HG02885 (cell line): ENCODE measurements around the gene PUS7L.
"Not testable (repeated sequence)": the region's sequence is repeated elsewhere in the genome, so short reads cannot be mapped to it uniquely, and the experiment has no call there.

ENCODE experiments used
- ATAC-seq: cut with Tn5 transposase; IDR thresholded peaks from one replicate; pipeline ENCODE4 v1.9.1; 2021; ENCODE audit warnings: mild to moderate bottlenecking; ENCODE audit not compliant: unreplicated experiment, poor library complexity

PUS7L gene

GRCh38 chr12:43758728-43759563 lies at the start of gene PUS7L, which contains the start of gene IRAK4:
Gene PUS7L, minus strand, starts transcription at chr12:43758790. Its CDS starts 3,545 bp downstream, at chr12:43755245.
Gene IRAK4, plus strand, starts transcription at chr12:43758951. Its CDS starts 9,161 bp downstream, at chr12:43768112.
- peak; percentile 93 for ATAC-seq

- ATAC-seq = no peak
Observed at GRCh38 chr12:43807386-43807785, 48.8 kb upstream of the PUS7L start.

GRCh38 chr12:43806737-43807072 lies 48.1 kb upstream of the PUS7L start:
- no peak for ATAC-seq

- peak; percentile 95 for ATAC-seq
Observed at GRCh38 chr12:43805860-43806736, 47.5 kb upstream of the PUS7L start, which contains the start of gene TWF1. Gene TWF1, minus strand, starts transcription at chr12:43806317. Its CDS starts 72 bp downstream, at chr12:43806245.

GRCh38 chr12:43805149-43805859 lies 46.7 kb upstream of the PUS7L start:
- no peak for ATAC-seq

- no peak for ATAC-seq
Observed at GRCh38 chr12:43797561-43798217, 39.1 kb upstream of the PUS7L start.

- ATAC-seq = no peak
Observed at GRCh38 chr12:43795716-43796280, 37.2 kb upstream of the PUS7L start.

- no peak for ATAC-seq
Observed at GRCh38 chr12:43789941-43790340, 31.4 kb upstream of the PUS7L start.

GRCh38 chr12:43786899-43787693 lies 28.5 kb upstream of the PUS7L start:
- ATAC-seq = no peak

- peak; percentile 61 for ATAC-seq
Observed at GRCh38 chr12:43776498-43776897, 17.9 kb upstream of the PUS7L start.

- ATAC-seq = no peak
Observed at GRCh38 chr12:43766291-43766690, 7.7 kb upstream of the PUS7L start.

- no peak for ATAC-seq
Observed at GRCh38 chr12:43764528-43764927, 5.9 kb upstream of the PUS7L start.

GRCh38 chr12:43763769-43764168 lies 5.2 kb upstream of the PUS7L start:
- no peak for ATAC-seq

- ATAC-seq = no peak
Observed at GRCh38 chr12:43762596-43762995, 4.0 kb upstream of the PUS7L start.

GRCh38 chr12:43761500-43761899 lies 2.9 kb upstream of the PUS7L start:
- no peak for ATAC-seq

GRCh38 chr12:43760396-43760795 lies 1.8 kb upstream of the PUS7L start:
- ATAC-seq = no peak

GRCh38 chr12:43758247-43758727 lies 303 bp downstream of the PUS7L start:
- ATAC-seq = peak; percentile 1

GRCh38 chr12:43754015-43754414 lies 4.6 kb downstream of the PUS7L start:
- no peak for ATAC-seq

- not testable (repeated sequence) for ATAC-seq
Observed at GRCh38 chr12:43751360-43751759, 7.2 kb downstream of the PUS7L start.
